IPS-15b (cell line): ENCODE results near the gene PIGL.
"Not testable (repeated sequence)": the region's sequence is repeated elsewhere in the genome, so short reads cannot be mapped to it uniquely, and the experiment has no call there.

Experiments used
- H3K27me3 ChIP-seq: one replicate; pipeline ENCODE4 v1.6.1; 2013; ENCODE audit warnings: low read length; ENCODE audit not compliant: control insufficient read depth, insufficient read depth
- H3K36me3 ChIP-seq: one replicate; pipeline ENCODE4 v1.6.1; 2013; ENCODE audit warnings: low read length; ENCODE audit not compliant: control insufficient read depth, insufficient read depth
- H3K4me1 ChIP-seq: one replicate; pipeline ENCODE4 v1.6.1; 2013; ENCODE audit warnings: mild to moderate bottlenecking, low read length; ENCODE audit not compliant: control insufficient read depth, insufficient read depth
- H3K4me3 ChIP-seq: one replicate; pipeline ENCODE4 v1.5.1; 2013; ENCODE audit warnings: low read depth, low read length
- H3K9ac ChIP-seq: one replicate; pipeline ENCODE4 v1.6.1; 2013; ENCODE audit warnings: low read depth, mild to moderate bottlenecking, low read length
- H3K9me3 ChIP-seq: one replicate; pipeline ENCODE4 v1.6.1; 2013; ENCODE audit warnings: mild to moderate bottlenecking, low read length; ENCODE audit not compliant: control insufficient read depth, insufficient read depth

The PIGL gene

DNA sequence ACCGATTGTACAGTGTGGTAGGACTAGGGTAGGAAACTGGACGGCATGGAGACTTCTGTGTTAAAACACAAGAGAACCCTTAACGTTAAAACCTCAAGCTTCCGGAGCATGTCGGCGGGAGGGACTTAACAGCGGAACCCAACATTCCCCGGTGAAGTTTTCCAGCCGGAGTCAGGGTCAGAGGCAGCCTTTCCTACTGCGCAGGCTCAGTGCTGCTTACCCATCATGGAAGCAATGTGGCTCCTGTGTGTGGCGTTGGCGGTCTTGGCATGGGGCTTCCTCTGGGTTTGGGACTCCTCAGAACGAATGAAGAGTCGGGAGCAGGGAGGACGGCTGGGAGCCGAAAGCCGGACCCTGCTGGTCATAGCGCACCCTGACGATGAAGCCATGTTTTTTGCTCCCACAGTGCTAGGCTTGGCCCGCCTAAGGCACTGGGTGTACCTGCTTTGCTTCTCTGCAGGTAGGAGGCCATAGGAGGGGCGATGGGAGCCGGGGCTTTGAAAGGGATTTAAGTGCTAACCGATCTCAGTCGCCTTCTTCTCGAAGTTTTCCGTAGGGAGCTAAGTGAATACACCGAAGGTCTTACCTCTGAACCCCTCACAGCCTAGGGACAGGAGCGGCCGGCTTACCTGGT is at the start of gene PIGL:
Gene PIGL, plus strand, starts transcription at position 209 of the 634 bp plus-strand sequence. Its CDS starts 17 bp downstream, at position 226.
- H3K27me3 ChIP-seq = no peaks in the 10 kb centered on the region
- H3K4me1 ChIP-seq = no peaks in the 10 kb centered on the region
- no peaks in the 10 kb centered on the region for H3K36me3 ChIP-seq
- H3K9ac ChIP-seq = peak within 1 kb of the TSS; percentile 91
- no peaks in the 10 kb centered on the region for H3K9me3 ChIP-seq
- peak within 1 kb of the TSS; percentile 87 for H3K4me3 ChIP-seq

DNA sequence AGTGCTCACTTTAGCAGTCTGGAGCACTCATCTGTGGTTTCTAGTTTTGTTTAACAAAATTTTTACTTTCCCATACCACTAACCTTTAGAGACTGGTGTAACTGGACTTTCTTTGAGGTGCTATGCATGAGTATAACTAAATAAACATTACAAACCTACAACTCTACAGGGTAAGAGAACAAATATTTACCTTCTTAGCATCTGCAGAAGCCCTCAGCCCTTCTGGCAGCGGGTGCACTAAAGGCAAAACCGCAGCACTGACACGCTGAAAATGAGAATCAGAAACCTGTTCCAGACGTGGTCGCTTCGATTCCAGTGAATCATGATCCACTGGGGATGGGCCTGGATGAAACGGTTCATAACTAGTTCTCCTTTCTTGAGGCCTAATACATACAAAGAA is 45.4 kb upstream of the PIGL start:
- H3K36me3 ChIP-seq = no peaks in the 10 kb centered on the region
- H3K27me3 ChIP-seq = no peaks in the 10 kb centered on the region
- H3K9ac ChIP-seq = no peak overlapping the region
- no peak overlapping the region for H3K4me3 ChIP-seq
- no peaks in the 10 kb centered on the region for H3K4me1 ChIP-seq
- H3K9me3 ChIP-seq = no peaks in the 10 kb centered on the region

GRCh38 chr17:16178836-16179235 is 38.2 kb upstream of the PIGL start:
- Histone ChIP-seq H3K36me3 (no peaks in the 10 kb centered on the region), H3K9ac (no peak overlapping the region), H3K4me3 (no peak overlapping the region), H3K9me3 (no peaks in the 10 kb centered on the region), H3K27me3 (no peaks in the 10 kb centered on the region), H3K4me1 (no peaks in the 10 kb centered on the region)

- Histone ChIP-seq H3K4me3 (no peak overlapping the region), H3K36me3 (peaks cover 3% of the 10 kb centered on the region), H3K9me3 (no peaks in the 10 kb centered on the region), H3K4me1 (no peaks in the 10 kb centered on the region), H3K9ac (no peak overlapping the region), H3K27me3 (no peaks in the 10 kb centered on the region)
Measured at GRCh38 chr17:16181581-16181980, 35.4 kb upstream of the PIGL start.

GRCh38 chr17:16187642-16188041 is 29.4 kb upstream of the PIGL start:
- Histone ChIP-seq H3K27me3 (no peaks in the 10 kb centered on the region), H3K36me3 (peaks cover 3% of the 10 kb centered on the region), H3K9ac (no peak overlapping the region), H3K9me3 (no peaks in the 10 kb centered on the region), H3K4me1 (no peaks in the 10 kb centered on the region), H3K4me3 (no peak overlapping the region)

- no peak overlapping the region for H3K9ac ChIP-seq
- no peaks in the 10 kb centered on the region for H3K4me1 ChIP-seq
- H3K36me3 ChIP-seq = peaks cover 3% of the 10 kb centered on the region
- H3K9me3 ChIP-seq = no peaks in the 10 kb centered on the region
- H3K27me3 ChIP-seq = no peaks in the 10 kb centered on the region
- no peak overlapping the region for H3K4me3 ChIP-seq
Measured at GRCh38 chr17:16189791-16190348, 27.1 kb upstream of the PIGL start.

- Histone ChIP-seq H3K9me3 (no peaks in the 10 kb centered on the region), H3K36me3 (no peaks in the 10 kb centered on the region)
Measured at GRCh38 chr17:16190703-16191360, 26.2 kb upstream of the PIGL start.

DNA sequence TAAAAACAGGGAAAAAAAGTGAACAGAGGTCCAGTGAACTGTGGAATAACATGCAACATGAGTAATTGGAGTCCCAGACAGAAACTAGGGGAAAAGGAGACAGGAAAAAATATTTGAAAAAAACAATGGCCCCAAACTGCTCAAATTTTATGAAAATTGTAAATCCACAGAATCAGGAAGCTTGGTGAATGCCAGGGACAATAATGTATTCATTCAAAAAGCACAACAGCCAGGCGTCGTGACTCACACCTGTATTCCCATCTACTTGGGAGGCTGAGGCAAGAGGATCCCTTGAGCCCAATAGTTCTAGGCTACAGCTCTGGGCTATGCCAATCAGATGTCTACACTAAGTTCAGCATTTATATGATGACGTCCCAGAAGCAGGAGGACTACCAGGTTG is 25.4 kb upstream of the PIGL start:
- Histone ChIP-seq H3K9me3 (no peaks in the 10 kb centered on the region), H3K4me1 (no peaks in the 10 kb centered on the region), H3K36me3 (no peaks in the 10 kb centered on the region), H3K4me3 (no peak overlapping the region), H3K27me3 (no peaks in the 10 kb centered on the region), H3K9ac (no peak overlapping the region)

More at GRCh38 chr17:16190703-16191360, 26.2 kb upstream of the PIGL start:
- Histone ChIP-seq H3K9ac (no peak overlapping the region), H3K4me1 (no peaks in the 10 kb centered on the region), H3K4me3 (no peak overlapping the region), H3K27me3 (no peaks in the 10 kb centered on the region)

GRCh38 chr17:16194307-16194835 is 22.6 kb upstream of the PIGL start:
- H3K4me3 ChIP-seq, H3K4me1 ChIP-seq, H3K27me3 ChIP-seq, H3K9ac ChIP-seq, H3K36me3 ChIP-seq, H3K9me3 ChIP-seq: not testable (repeated sequence)

GRCh38 chr17:16197276-16197675 is 19.7 kb upstream of the PIGL start:
- Histone ChIP-seq H3K4me3 (no peak overlapping the region), H3K27me3 (no peaks in the 10 kb centered on the region), H3K36me3 (no peaks in the 10 kb centered on the region), H3K4me1 (peaks cover 2% of the 10 kb centered on the region), H3K9ac (no peak overlapping the region), H3K9me3 (no peaks in the 10 kb centered on the region)

DNA sequence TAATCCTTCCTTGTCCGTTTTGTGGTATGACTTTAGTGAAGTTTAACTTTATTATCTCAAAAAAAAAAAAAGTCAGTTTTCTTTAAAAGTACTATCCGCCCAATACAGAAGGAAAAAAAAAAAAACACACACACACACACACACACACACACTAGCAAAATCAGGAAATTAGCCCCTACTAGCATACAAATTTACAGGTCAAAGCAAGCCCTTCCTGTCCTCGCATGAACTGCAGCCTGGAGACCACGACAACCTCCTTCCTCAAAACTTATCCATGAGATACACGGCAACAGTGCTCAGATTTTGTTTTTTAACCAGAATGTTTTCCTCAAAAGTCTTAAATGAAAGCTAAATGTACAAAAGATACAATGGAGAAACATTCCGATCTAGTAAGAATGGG is 17.9 kb upstream of the PIGL start:
- H3K4me3 ChIP-seq = no peak overlapping the region
- no peak overlapping the region for H3K9ac ChIP-seq
- H3K27me3 ChIP-seq = no peaks in the 10 kb centered on the region

DNA sequence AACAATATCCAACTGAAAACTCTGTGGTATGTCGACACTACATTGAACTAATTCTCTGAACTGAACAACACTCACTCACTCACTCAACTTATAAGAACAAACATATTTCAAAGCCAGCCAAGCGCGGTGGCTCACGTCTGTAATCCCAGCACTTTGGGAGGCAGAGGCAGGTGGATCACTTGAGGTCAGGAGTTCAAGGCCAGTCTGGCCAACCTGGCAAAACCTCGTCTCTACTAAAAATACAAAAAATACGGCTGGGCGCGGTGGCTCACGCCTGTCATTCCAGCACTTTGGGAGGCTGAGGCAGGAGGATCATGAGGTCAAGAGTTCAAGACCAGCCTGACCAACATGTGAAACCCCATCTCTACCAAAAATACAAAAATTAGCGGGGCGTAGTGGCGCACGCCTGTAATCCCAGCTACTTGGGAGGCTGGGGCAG is 15.3 kb upstream of the PIGL start:
- not testable (repeated sequence) for H3K9me3 ChIP-seq, H3K4me3 ChIP-seq, H3K9ac ChIP-seq, H3K4me1 ChIP-seq, H3K27me3 ChIP-seq, H3K36me3 ChIP-seq

More for the DNA sequence above, 17.9 kb upstream of the PIGL start:
- peaks cover 2% of the 10 kb centered on the region for H3K4me1 ChIP-seq
- H3K36me3 ChIP-seq = no peaks in the 10 kb centered on the region
- H3K9me3 ChIP-seq = no peaks in the 10 kb centered on the region
